Sigmoid colon (tissue), 7 donors: ENCODE data around the gene MID1. TPM values are rescaled to one million over a fixed set of nuclear protein-coding genes. Genes with fewer than 3 reads are reported as not detected.

Source experiments
- DNase-seq: peaks from one replicate; pipeline ENCODE4 v3.0.0-alpha.2; 2019
- H3K27ac ChIP-seq, 4 donors: fragments of 200-600 bp; sonication (generic); one replicate each; pipeline ENCODE4 v1.5.1; 2016 to 2019; ENCODE audit warnings: mild to moderate bottlenecking in 1 of 4
- H3K27me3 ChIP-seq, 3 donors: fragments of 200-600 bp; sonication (generic); one replicate each; pipeline ENCODE4 v1.5.1; 2019; ENCODE audit warnings: mild to moderate bottlenecking in 1 of 3
- H3K36me3 ChIP-seq, 4 donors: fragments of 200-600 bp; sonication (generic); one replicate each; pipeline ENCODE4 v1.5.1; 2016 to 2019
- H3K4me1 ChIP-seq, 4 donors: fragments of 200-600 bp; sonication (generic); one replicate each; pipeline ENCODE4 v1.5.1; 2017 to 2019
- H3K4me3 ChIP-seq, 4 donors: fragments of 200-600 bp; sonication (generic); one replicate each; pipeline ENCODE4 v1.5.1; 2017 to 2019; ENCODE audit warnings: mild to moderate bottlenecking in 2 of 4, moderate library complexity in 1 of 4
- H3K9me3 ChIP-seq, 4 donors: fragments of 200-600 bp in 3 of 4; sonication (generic) in 3 of 4; one replicate each; pipeline versions ENCODE4 v1.5.1 to v1.6.1; 2013 to 2019
- CTCF ChIP-seq, 4 experiments: fragments of 450-650 bp in 3 of 4; fragments of 200-600 bp in 1 of 4; IDR thresholded peaks; one replicate each; pipeline ENCODE4 v1.5.1; 2016 to 2019; ENCODE audit warnings: antibody characterized with exemption in 4 of 4, mild to moderate bottlenecking in 3 of 4, moderate library complexity in 2 of 4
- EP300 ChIP-seq, 4 donors: sonication (generic); formaldehyde crosslinking; IDR thresholded peaks; one replicate each; pipeline ENCODE4 v1.6.1; 2017; ENCODE audit warnings: antibody characterized with exemption in 4 of 4
- POLR2A ChIP-seq, 2 donors: fragments of 450-650 bp; IDR thresholded peaks; one replicate each; pipeline ENCODE4 v1.6.1; 2016; ENCODE audit warnings: antibody characterized with exemption in 2 of 2, mild to moderate bottlenecking in 2 of 2, moderate library complexity in 2 of 2
- POLR2AphosphoS5 ChIP-seq, 4 donors: sonication (generic); formaldehyde crosslinking; IDR thresholded peaks; one replicate each; pipeline ENCODE4 v1.6.1; 2017; ENCODE audit warnings: antibody characterized with exemption in 4 of 4
- WGBS, 2 donors: extraction: QIAGEN DNeasy Blood & Tissue Kit; methylation state at CpG; one replicate each; pipeline ENCODE4 v1.1.7; 2013; 5-methylcytosine and 5-hydroxymethylcytosine counted together
- intact Hi-C: fragments of 100-400 bp; cut with DNase I; formaldehyde crosslinking; loops from one replicate; pipeline ENCODE4 v1.15.1; 2023
- polyA plus RNA-seq, 3 donors: library from polyadenylated mRNA; stranded (reverse); fragments of 200-250 nt; gene quantifications; one replicate each; pipeline ENCODE4 v1.2.3, GENCODE V29; 2013
- total RNA-seq, 4 donors: library from RNA; depleted of rRNA; stranded (reverse); fragments of >200 nt; gene quantifications; one replicate each; pipeline ENCODE4 v1.1.0, GENCODE V29; 2016
- donor health status: healthy with polysubstance abuse.
- donor health status: Bipolar disorder and iron deficiency.
- donor health status: healthy.

MID1 gene
- total and polyA plus RNA-seq, 7 donors, result 3.2 to 77.5 (median 34.6) TPM

GRCh38 chrX:10429908-10430307 lies 190.5 kb downstream of the MID1 start:
- DNase-seq, result no peak
- no peak for TF ChIP-seq CTCF (IDR thresholded peaks at IDR 0.05)
- TF ChIP-seq POLR2A (IDR thresholded peaks at IDR 0.05), result no peak
- TF ChIP-seq POLR2AphosphoS5 (IDR thresholded peaks at IDR 0.05), result no peak
- no peak for TF ChIP-seq EP300 (IDR thresholded peaks at IDR 0.05)
- H3K4me3 ChIP-seq, result no peak overlapping the region
- H3K27me3 ChIP-seq, result no peaks in the 10 kb centered on the region
- no peaks in the 10 kb centered on the region for H3K36me3 ChIP-seq
- no peak overlapping the region for H3K27ac ChIP-seq
- no peaks in the 10 kb centered on the region for H3K9me3 ChIP-seq
- intact Hi-C loops, result no loop called here
- 89% methylated on average over 5 of the region's 5 CpGs for WGBS, 2 donors
- H3K4me1 ChIP-seq, result no peaks in the 10 kb centered on the region

DNA sequence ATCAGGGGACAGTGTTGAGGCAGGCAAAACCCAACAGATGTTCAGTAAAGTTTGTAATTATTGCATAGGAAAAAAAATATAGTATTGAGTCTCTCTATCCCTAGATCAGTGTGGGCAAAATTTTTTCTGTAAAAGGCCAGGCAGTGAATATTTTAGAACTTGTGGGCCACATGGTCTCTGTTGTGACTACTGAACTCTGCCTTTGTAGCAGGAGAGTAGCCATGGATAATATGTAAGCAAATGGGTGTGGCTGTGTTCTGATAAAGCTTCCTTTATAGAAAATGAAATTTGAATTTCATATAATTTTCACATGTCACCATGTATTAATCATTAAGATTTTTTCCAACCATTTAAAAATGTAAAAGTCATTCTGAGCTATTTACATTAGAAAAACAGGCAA lies 193.1 kb downstream of the MID1 start:
- no peak for DNase-seq
- H3K36me3 ChIP-seq, result no peaks in the 10 kb centered on the region
- TF ChIP-seq POLR2AphosphoS5 (IDR thresholded peaks at IDR 0.05) (no peak), POLR2A (IDR thresholded peaks at IDR 0.05) (no peak), CTCF (IDR thresholded peaks at IDR 0.05) (no peak)
- no peaks in the 10 kb centered on the region for H3K27me3 ChIP-seq
- no peaks in the 10 kb centered on the region for H3K9me3 ChIP-seq
- no peaks in the 10 kb centered on the region for H3K4me1 ChIP-seq
- H3K27ac ChIP-seq, result no peak overlapping the region
- no peak overlapping the region for H3K4me3 ChIP-seq
- intact Hi-C loops, result no loop called here

- intact Hi-C loops, result no loop called here
- WGBS, 2 donors, result 87 to 90% methylated on average over 4 of the region's 4 CpGs
Observed at GRCh38 chrX:10423716-10424115, 196.7 kb downstream of the MID1 start.

GRCh38 chrX:10420134-10420533 lies 200.3 kb downstream of the MID1 start:
- Histone ChIP-seq H3K36me3 (no peaks in the 10 kb centered on the region), H3K4me3 (no peak overlapping the region), H3K27me3 (no peaks in the 10 kb centered on the region), H3K9me3 (no peaks in the 10 kb centered on the region), H3K27ac (no peak overlapping the region), H3K4me1 (peaks cover 0 to 6% (median 0%) of the 10 kb centered on the region in 4 donors)
- TF ChIP-seq POLR2AphosphoS5 (IDR thresholded peaks at IDR 0.05) (no peak), EP300 (IDR thresholded peaks at IDR 0.05) (no peak), POLR2A (IDR thresholded peaks at IDR 0.05) (no peak), CTCF (IDR thresholded peaks at IDR 0.05) (no peak)
- DNase-seq, result no peak
- WGBS, 2 donors, result 68 to 70% methylated on average over 6 of the region's 6 CpGs
- intact Hi-C loops, result no loop called here

More at GRCh38 chrX:10423716-10424115, 196.7 kb downstream of the MID1 start:
- no peaks in the 10 kb centered on the region for H3K9me3 ChIP-seq
- H3K27ac ChIP-seq, result no peak overlapping the region
- no peak for DNase-seq
- H3K4me1 ChIP-seq, result no peaks in the 10 kb centered on the region
- no peaks in the 10 kb centered on the region for H3K27me3 ChIP-seq
- H3K4me3 ChIP-seq, result no peak overlapping the region
- TF ChIP-seq EP300 (IDR thresholded peaks at IDR 0.05), result no peak
- no peak for TF ChIP-seq CTCF (IDR thresholded peaks at IDR 0.05)
- no peak for TF ChIP-seq POLR2A (IDR thresholded peaks at IDR 0.05)
- TF ChIP-seq POLR2AphosphoS5 (IDR thresholded peaks at IDR 0.05), result no peak
- H3K36me3 ChIP-seq, result no peaks in the 10 kb centered on the region

GRCh38 chrX:10416424-10416823 lies 204.0 kb downstream of the MID1 start:
- no peaks in the 10 kb centered on the region for H3K9me3 ChIP-seq
- intact Hi-C loops, result no loop called here
- H3K36me3 ChIP-seq, result no peaks in the 10 kb centered on the region
- peak overlapping the region in 1 of 4 donors; percentile 63 for H3K27ac ChIP-seq
- no peaks in the 10 kb centered on the region for H3K27me3 ChIP-seq
- no peak overlapping the region for H3K4me3 ChIP-seq
- H3K4me1 ChIP-seq, result peaks cover 0 to 6% (median 0%) of the 10 kb centered on the region in 4 donors
- WGBS, 2 donors, result 88% methylated on average over 4 of the region's 4 CpGs
- TF ChIP-seq CTCF (IDR thresholded peaks at IDR 0.05), result no peak
- DNase-seq, result no peak
